CD4-positive, alpha-beta T cell treated with Interleukin-15 for 1 hour (primary cell): ENCODE measurements around the gene VWCE.
"Not testable (repeated sequence)": the region's sequence is repeated elsewhere in the genome, so short reads cannot be mapped to it uniquely, and the experiment has no call there.

Source experiments
- DNase-seq: peaks from one replicate; pipeline ENCODE4 v3.0.0-alpha.2; 2020

VWCE gene

GRCh38 chr11:61250796-61251765, 44.0 kb downstream of the VWCE start:
- not testable (repeated sequence) for DNase-seq

GRCh38 chr11:61249201-61249600, 45.9 kb downstream of the VWCE start:
- not testable (repeated sequence) for DNase-seq

DNA sequence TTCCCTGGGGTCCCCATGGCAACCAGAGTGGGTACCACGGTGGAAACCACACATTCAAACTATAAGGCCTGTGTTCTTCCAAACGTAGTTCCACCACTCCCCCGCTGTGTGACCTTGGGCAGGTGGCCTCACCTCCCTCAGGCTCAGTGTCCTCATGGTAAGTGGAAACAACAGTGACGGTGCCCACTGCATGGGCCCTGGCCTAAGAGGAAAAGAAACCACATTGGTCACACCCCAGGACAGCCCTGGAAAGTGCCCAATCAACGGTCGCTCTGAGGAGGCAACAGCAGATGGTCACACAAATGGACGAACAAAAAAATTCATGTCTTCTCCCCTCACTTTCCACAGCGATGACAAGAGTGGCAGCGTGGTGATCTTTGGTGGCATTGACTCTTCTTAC, 47.0 kb downstream of the VWCE start:
- not testable (repeated sequence) for DNase-seq

- DNase-seq, result not testable (repeated sequence)
Observed at GRCh38 chr11:61245284-61245964, 49.7 kb downstream of the VWCE start.

DNA sequence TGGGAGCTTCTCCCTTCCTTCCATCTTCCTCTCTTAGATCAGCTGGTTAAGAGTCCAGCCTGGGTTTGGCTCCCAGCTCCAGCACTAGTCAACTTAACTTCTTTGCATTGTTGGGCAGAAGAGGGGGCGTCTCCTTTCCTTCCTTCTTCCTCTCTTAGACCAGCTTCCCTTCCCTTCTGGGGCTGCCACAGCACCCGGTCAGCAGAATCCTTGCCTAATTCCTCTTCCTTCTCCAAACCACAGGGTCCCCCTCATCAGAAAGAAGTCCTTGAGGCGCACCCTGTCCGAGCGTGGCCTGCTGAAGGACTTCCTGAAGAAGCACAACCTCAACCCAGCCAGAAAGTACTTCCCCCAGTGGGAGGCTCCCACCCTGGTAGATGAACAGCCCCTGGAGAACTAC, 53.6 kb downstream of the VWCE start:
- not testable (repeated sequence) for DNase-seq

DNA sequence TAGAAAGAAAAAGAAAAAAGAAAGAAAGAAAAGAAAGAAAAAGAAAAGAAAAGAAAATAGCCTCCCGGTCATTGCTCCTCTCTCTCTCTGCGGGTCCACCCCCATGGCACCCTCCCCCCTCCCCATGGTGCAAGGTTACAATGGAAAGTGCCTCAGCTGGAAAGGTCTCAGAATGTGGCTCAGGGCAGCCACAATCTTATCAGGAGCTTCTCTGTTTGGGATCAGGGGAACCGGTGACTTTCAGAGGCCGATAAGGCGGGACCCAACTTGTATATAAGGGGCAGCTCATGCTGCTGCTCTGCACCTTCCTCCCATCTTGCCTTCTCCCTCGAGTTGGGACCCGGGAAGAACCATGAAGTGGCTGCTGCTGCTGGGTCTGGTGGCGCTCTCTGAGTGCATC, 54.2 kb downstream of the VWCE start, which contains the start of gene PGA5:
Gene PGA5 (plus strand): TSS at position 301 of the 400 bp plus-strand sequence. CDS start 52 bp downstream, at position 353.
- DNase-seq, result not testable (repeated sequence)

DNA sequence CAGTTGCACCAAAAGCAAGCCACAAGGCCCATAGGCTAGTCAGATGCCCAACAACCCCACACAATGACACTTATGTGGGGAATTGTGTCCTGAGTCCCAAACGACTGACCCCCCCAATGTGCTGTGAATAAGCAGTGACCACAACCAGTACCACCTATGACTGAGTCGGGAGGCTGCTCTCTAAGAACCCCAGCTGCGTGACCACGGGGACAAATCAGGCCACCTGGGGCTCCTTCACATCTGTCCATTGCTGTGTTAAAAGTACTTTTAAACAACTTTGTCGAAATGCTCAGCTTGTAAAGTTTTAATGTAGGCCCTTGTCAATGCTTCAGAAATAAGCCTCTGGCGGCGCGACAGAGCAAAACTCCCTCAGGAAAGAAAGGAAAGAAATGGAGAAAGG, 54.8 kb downstream of the VWCE start:
- DNase-seq, result not testable (repeated sequence)

DNA sequence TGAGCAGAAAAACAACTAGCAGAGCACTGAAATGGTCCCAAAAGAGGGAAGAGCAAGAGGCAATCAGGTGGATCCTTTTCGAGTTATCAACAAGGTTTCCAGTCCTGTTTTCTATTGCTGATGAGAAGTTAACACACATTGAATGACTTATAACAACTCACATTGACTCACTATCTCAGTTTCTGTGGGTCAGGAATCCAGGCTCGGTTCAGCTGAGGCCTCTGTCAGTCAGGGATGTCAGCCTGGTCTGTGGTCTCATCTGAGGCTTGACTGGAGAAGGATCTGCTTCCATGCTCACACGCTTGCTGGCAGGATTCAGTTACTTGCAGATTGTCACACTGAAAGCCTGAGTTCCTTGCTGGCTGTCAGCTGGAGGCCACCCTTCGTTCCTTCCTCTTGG, 58.0 kb downstream of the VWCE start:
- not testable (repeated sequence) for DNase-seq

DNA sequence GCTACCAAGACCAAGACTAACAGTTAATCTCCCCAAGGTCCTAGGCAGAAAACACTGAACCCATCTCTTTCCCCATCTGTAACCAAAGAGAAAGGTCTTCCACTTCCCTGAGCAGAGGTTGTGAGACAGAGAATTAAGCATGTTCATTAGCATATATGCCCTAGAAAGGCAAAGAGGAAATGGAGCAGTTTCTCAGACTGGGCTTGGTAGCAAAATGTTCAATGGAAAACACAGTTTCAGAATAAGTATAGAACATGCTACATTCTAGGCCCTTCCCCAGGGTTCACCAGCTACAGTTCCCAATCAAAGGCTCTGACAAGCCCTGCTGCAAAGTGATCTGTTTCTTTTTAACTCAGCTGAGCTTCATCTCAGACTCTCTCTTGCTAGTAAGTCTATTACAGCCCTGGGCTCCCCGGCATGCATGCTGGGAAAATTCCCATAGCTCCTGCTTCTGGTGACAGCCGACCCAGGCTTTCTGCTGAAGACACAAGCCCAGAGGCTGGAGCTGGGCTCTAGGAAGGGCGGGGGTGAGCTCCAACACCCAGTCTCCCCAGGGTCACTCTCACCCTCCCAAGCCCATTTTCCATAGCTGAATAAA, 62.5 kb downstream of the VWCE start:
- DNase-seq, result not testable (repeated sequence)

GRCh38 chr11:61231585-61231984, 63.5 kb downstream of the VWCE start:
- DNase-seq, result not testable (repeated sequence)

- not testable (repeated sequence) for DNase-seq
Observed at GRCh38 chr11:61231033-61231432, 64.1 kb downstream of the VWCE start.

DNA sequence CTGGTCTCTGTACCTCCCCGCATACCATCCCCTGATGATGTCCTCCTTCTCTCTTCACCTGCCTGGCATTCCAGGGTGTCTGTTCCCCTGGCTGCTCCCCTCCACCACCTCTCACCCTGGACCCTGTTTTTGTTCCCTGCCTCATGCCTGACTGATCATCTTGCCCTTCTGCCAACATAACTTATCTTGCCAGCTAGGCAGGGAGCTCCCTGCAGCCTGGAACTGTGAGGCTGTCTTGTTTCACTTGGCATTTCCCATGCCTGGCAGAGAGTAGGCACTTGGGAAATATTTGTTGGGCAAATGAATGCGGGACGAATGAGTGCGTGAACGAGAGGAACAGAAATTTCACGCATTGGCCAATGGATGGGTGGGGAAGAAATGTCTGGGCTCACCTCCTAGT, 65.7 kb downstream of the VWCE start:
- DNase-seq, result not testable (repeated sequence)

DNA sequence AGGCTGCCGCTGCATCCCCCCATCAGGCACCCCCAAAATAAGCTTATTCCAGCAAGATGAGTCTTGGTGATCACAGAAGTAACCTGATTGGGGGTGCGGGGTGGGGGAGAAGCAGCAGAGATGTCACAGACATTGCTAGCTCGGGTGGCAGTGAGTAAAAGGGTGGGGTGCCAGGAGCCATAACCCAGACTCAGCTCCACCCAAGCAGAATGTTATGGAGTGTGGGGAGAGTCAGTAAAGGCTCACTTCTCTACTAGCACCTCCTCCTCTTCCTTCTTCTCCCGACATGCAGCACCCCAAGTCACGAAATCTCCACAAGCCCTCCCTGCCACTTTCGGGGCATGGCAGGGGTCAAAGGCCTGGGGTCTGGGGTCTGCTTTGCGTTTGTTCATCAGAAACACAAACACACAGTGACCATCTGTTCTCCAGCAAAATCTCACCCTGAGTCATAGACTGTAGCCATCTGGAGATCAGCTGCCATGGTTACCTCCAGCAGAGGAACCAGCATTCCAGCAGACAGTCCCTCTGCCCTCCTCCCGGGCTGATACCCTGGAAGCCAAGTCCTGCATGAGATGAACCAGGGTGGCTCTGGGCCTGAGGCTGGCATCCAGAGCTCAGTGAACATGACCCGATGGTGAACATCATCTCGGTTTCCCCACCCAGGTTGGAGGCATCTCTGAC, 68.5 kb downstream of the VWCE start:
- DNase-seq, result not testable (repeated sequence)

DNA sequence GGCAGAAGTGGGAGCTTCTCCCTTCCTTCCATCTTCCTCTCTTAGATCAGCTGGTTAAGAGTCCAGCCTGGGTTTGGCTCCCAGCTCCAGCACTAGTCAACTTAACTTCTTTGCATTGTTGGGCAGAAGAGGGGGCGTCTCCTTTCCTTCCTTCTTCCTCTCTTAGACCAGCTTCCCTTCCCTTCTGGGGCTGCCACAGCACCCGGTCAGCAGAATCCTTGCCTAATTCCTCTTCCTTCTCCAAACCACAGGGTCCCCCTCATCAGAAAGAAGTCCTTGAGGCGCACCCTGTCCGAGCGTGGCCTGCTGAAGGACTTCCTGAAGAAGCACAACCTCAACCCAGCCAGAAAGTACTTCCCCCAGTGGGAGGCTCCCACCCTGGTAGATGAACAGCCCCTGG, 72.4 kb downstream of the VWCE start:
- DNase-seq, result not testable (repeated sequence)

GRCh38 chr11:61222047-61222446, 73.1 kb downstream of the VWCE start, which contains the start of gene PGA4:
Gene PGA4, plus strand, starts transcription at chr11:61222347. Its CDS starts 54 bp downstream, at chr11:61222401.
- DNase-seq, result not testable (repeated sequence)

GRCh38 chr11:61219016-61219415, 76.1 kb downstream of the VWCE start:
- not testable (repeated sequence) for DNase-seq

DNA sequence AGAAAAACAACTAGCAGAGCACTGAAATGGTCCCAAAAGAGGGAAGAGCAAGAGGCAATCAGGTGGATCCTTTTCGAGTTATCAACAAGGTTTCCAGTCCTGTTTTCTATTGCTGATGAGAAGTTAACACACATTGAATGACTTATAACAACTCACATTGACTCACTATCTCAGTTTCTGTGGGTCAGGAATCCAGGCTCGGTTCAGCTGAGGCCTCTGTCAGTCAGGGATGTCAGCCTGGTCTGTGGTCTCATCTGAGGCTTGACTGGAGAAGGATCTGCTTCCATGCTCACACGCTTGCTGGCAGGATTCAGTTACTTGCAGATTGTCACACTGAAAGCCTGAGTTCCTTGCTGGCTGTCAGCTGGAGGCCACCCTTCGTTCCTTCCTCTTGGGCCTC, 76.8 kb downstream of the VWCE start:
- not testable (repeated sequence) for DNase-seq

GRCh38 chr11:61213711-61214324, 81.3 kb downstream of the VWCE start:
- DNase-seq, result not testable (repeated sequence)

- not testable (repeated sequence) for DNase-seq
Observed at GRCh38 chr11:61212202-61212601, 82.9 kb downstream of the VWCE start.

DNA sequence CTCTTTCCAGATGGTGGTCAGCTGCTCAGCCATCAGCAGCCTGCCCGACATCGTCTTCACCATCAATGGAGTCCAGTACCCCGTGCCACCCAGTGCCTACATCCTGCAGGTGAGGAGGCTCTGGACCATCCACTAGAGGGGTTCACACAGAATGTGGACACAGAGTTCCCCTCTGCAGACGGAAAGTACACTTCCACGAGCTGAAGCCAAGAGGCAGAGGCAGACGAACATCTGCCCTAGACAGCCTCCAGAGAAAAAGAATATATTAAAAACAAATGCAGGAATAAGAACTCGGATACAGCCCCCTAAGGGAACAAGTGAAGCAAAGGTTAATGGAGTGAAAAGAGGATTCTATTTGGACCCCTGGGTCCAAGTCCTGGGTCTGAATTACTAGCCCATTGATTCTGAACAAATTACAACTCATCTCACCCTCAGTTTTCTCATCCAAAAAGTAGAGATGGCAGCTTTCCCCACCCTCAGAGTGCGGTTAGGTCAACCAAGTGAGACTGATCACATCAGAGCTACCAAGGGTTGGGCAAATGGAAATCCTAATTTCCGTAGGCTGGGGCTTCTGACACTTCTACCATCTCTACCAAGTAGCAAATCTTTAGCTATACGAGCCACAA, 83.7 kb downstream of the VWCE start:
- not testable (repeated sequence) for DNase-seq

DNA sequence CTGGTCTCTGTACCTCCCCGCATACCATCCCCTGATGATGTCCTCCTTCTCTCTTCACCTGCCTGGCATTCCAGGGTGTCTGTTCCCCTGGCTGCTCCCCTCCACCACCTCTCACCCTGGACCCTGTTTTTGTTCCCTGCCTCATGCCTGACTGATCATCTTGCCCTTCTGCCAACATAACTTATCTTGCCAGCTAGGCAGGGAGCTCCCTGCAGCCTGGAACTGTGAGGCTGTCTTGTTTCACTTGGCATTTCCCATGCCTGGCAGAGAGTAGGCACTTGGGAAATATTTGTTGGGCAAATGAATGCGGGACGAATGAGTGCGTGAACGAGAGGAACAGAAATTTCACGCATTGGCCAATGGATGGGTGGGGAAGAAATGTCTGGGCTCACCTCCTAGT, 84.5 kb downstream of the VWCE start:
- DNase-seq, result not testable (repeated sequence)
